ENCODE measurements around the gene CLEC18B. TPM values are rescaled to one million over a fixed set of nuclear protein-coding genes. Genes with fewer than 3 reads are reported as not detected.
A peak's percentile ranks its signal among the peaks of the same experiment; 100 is the strongest.
"Not testable (repeated sequence)": the region's sequence is repeated elsewhere in the genome, so short reads cannot be mapped to it uniquely, and the experiment has no call there.

Gene CLEC18B
- total RNA-seq, 1 donor from 2014 or later = 0.42 TPM

DNA sequence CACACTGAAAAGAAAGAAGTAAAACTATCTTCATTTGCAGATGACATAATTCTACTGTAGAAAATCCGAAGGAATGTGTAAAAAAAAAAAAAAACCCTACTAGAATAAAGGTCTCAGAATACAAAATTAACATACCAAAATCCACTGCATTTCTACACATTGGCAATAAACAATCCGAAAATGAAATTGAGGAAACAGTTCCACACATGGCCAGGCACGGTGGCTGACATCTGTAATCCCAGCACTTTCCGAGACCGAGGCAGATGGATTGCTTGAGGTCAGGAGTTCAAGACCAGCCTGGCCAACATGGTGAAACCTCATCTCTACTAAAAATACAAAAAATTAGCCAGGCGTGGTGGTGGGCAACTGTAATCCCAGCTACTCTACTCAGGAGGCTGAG, 4.5 kb upstream of the CLEC18B start:
- H3K27me3 Mint-ChIP-seq; H3K4me3 Mint-ChIP-seq; H3K36me3 Mint-ChIP-seq (ENCODE audit: low read depth); DNase-seq; H3K27ac Mint-ChIP-seq; H3K4me1 Mint-ChIP-seq; H3K9me3 Mint-ChIP-seq; intact Hi-C loops (cut with micrococcal nuclease): not testable (repeated sequence)

DNA sequence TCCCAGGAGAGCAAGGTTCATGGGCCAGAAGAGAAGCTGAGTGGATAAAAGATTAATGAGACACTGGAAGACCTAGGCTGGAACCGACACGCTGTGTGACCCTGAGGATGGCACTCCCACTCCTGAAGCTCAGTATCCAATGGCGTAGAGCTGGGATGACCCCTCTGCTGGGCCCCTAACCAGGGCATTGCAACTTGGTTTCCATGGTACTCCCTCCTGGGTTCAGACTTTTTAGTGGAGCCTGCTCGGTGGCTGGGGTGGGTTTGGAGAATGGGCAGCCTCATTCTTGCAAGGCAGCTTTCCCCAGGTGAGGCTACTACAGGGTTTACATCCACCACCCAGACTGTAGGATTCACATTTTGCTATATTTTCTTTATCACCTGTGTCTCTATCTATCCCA, 2.4 kb upstream of the CLEC18B start:
- H3K9me3 Mint-ChIP-seq; H3K4me3 Mint-ChIP-seq; DNase-seq; H3K27me3 Mint-ChIP-seq; H3K27ac Mint-ChIP-seq; H3K4me1 Mint-ChIP-seq; intact Hi-C loops (cut with micrococcal nuclease); H3K36me3 Mint-ChIP-seq (ENCODE audit: low read depth): not testable (repeated sequence)

DNA sequence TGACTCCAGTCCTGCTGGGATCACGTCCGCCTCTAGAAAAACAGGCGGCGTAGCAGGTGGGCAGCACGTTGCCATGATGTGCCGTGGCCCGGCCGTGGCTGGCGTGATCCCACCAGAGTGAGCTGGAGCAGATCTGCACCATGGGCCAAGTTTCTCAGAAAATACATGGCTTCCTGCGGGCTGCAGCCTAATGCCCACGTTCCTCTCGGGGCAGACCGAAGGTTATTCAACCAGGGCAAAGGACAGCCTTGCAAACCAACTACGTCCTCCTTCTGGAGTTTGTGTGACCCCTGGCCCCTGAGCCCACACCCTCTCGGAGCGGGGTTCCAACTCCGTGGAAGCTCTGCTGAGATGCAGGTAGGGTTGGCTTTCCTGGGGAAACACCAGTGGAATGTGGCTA, 808 bp upstream of the CLEC18B start:
- DNase-seq; H3K27me3 Mint-ChIP-seq; H3K9me3 Mint-ChIP-seq; H3K27ac Mint-ChIP-seq; H3K4me3 Mint-ChIP-seq; intact Hi-C loops (cut with micrococcal nuclease); H3K36me3 Mint-ChIP-seq (ENCODE audit: low read depth); H3K4me1 Mint-ChIP-seq: not testable (repeated sequence)

DNA sequence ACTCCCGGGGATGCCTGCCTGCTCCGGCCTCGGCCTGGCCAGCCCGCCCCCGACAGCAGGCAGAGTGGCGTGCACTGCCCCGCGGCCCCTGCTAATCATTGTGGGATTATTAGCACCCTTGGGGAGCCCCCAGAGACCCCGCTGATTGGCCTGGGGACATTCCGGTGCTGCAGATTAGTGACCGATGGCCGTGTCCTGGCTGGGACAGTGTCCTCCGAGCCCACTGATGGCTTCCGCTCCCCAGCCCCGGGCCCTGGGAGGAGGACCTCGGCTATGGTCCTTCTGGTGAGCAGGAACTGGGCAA, 156 bp upstream of the CLEC18B start:
- H3K4me3 Mint-ChIP-seq; H3K9me3 Mint-ChIP-seq; intact Hi-C loops (cut with micrococcal nuclease); DNase-seq; H3K27ac Mint-ChIP-seq; H3K36me3 Mint-ChIP-seq (ENCODE audit: low read depth); H3K27me3 Mint-ChIP-seq; H3K4me1 Mint-ChIP-seq: not testable (repeated sequence)

DNA sequence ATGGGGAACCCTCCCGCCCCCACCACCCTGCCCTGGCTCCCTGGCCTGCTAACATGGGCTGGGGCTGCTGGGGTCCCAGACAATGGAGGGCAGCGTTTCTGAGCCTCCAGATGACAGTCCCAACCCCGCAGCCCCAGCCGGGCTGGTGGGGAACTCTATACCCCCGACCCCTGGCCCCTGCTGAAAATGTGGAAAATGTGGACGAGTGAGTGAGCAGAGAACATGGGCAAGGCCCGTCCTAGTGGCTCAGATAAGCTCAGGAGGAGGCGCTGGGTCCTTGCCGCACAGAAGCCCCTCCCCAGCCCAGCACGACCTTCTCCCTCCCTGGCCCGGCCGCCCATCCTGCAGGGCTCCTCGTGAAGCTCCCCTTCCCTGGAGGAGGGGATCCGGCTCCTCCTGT, 1.5 kb downstream of the CLEC18B start:
- H3K4me1 Mint-ChIP-seq; intact Hi-C loops (cut with micrococcal nuclease); DNase-seq; H3K36me3 Mint-ChIP-seq (ENCODE audit: low read depth); H3K4me3 Mint-ChIP-seq; H3K27me3 Mint-ChIP-seq; H3K27ac Mint-ChIP-seq; H3K9me3 Mint-ChIP-seq: not testable (repeated sequence)

DNA sequence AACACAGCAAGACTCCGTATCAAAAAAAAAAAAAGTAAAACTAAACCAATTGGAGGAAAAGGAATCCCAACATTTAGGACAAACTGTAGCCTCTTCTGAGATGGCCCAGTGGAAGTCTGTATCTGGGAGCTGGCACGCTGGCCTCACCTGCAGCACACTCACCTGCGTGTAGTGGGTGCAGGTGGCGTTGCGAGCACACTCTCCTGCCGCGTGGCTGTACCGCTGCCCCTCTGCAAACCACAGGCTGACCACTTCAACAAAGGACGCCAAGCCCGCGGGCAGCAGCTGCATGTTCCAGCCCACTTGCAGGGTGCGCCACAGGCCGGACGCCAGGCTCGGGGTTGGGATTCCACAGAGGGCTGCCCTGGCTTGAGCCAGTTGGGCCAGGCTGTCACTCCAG, 3.4 kb downstream of the CLEC18B start:
- H3K9me3 Mint-ChIP-seq; H3K4me3 Mint-ChIP-seq; DNase-seq; H3K27ac Mint-ChIP-seq; H3K27me3 Mint-ChIP-seq; H3K4me1 Mint-ChIP-seq; intact Hi-C loops (cut with micrococcal nuclease); H3K36me3 Mint-ChIP-seq (ENCODE audit: low read depth): not testable (repeated sequence)

DNA sequence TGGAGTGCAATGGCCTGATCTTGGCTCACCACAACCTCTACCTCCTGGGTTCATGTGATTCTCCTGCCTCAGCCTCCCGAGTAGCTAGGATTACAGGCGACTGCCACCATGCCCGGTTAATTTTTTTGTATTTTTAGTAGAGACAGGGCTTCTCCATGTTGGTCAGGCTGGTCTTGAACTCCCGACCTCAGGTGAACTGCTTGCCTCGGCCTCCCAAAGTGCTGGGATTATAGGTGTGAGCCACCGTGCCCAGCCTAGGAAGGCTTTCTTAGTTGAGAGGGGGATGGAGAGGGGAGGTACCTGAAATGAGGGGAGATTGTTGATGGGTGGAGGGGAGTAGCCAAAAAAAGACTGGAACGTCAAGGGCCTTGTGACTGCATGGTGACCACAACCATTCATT, 7.4 kb downstream of the CLEC18B start:
- H3K27me3 Mint-ChIP-seq; H3K27ac Mint-ChIP-seq; H3K36me3 Mint-ChIP-seq (ENCODE audit: low read depth); DNase-seq; intact Hi-C loops (cut with micrococcal nuclease); H3K4me3 Mint-ChIP-seq; H3K9me3 Mint-ChIP-seq; H3K4me1 Mint-ChIP-seq: not testable (repeated sequence)

DNA sequence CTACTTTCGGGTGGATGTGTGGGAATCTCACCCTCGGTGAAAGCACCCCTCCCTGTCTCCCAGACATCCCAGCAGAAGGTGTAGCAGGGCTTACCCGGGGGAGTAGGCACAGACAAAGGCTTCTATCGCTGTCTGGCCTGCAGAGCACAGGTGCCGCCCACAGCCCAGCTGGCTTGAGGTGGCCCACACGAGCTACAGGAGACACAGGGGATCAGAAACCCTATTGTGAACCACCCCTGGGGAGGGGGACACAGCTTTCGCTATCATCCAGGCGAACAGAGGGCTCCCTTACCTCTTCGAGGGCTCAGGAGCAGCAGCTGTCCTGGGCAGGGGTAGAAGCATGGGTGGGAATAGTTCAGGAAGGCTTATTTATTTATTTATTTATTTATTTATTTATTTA, 7.8 kb downstream of the CLEC18B start:
- H3K4me3 Mint-ChIP-seq; H3K36me3 Mint-ChIP-seq (ENCODE audit: low read depth); DNase-seq; H3K27ac Mint-ChIP-seq; H3K9me3 Mint-ChIP-seq; H3K4me1 Mint-ChIP-seq; H3K27me3 Mint-ChIP-seq; intact Hi-C loops (cut with micrococcal nuclease): not testable (repeated sequence)

DNA sequence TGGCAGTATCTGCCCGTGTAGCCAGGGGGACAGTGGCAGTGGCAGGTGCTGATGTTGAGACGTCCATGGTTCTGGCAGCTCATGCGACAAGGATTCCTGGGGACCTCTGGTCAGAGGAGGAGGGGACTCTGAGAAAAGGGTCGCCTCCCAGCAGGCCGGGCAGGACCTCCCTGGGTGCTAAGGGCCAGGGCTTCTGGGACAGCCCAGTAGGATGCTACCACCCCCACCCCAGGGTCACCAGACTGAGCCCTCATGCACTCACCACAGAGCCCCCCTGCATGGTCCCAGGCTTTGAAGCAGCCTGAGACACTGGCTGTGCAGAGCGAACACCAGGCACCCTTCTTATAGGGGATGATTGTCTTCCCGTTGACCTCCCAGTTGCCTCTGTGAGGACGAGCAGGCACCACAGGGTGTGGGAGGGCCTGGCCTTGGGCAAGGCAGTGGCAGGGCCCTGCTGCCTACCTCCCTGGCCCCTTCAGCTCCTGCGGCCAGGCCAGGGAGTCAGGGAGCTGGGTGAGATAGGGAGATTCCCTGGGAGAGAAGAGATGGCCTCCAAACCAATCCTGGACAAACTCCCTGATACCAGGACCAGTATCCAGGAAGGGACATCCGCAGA, 8.4 kb downstream of the CLEC18B start:
- intact Hi-C loops (cut with micrococcal nuclease); H3K9me3 Mint-ChIP-seq; H3K27ac Mint-ChIP-seq; H3K4me1 Mint-ChIP-seq; H3K4me3 Mint-ChIP-seq; H3K36me3 Mint-ChIP-seq (ENCODE audit: low read depth); H3K27me3 Mint-ChIP-seq; DNase-seq: not testable (repeated sequence)

DNA sequence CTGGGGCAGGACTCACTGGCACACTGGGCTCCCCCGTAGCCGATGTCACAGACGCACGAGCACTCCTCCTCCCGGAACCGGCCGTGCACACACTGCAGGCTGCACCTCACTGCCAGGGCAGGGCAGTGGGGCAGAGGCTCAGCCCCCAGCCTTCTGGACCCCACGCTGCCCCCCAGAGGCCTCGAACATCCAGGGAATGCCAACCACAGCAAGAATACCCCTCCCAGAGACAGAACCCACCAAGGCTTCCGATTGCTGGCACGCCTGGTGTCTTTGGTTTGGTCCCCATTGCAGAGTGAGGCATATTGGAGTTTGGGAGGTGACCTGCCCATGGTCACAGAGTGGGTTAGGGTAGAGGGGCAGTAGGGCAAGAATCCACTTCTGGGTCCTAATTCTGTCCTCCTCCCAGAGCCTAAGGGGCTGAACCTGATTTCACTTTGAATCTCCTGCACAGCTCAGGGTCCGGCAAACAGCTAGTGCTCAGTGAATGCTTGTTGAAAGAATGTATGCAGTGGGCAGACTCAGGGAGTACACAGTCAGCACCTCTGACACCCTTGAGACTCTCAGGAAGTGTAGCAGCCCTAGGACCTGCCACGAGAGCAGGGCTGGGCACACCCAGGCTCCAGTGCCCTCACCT, 9.0 kb downstream of the CLEC18B start:
- intact Hi-C loops (cut with micrococcal nuclease); H3K36me3 Mint-ChIP-seq (ENCODE audit: low read depth); H3K27me3 Mint-ChIP-seq; H3K27ac Mint-ChIP-seq; DNase-seq; H3K4me3 Mint-ChIP-seq; H3K9me3 Mint-ChIP-seq; H3K4me1 Mint-ChIP-seq: not testable (repeated sequence)

DNA sequence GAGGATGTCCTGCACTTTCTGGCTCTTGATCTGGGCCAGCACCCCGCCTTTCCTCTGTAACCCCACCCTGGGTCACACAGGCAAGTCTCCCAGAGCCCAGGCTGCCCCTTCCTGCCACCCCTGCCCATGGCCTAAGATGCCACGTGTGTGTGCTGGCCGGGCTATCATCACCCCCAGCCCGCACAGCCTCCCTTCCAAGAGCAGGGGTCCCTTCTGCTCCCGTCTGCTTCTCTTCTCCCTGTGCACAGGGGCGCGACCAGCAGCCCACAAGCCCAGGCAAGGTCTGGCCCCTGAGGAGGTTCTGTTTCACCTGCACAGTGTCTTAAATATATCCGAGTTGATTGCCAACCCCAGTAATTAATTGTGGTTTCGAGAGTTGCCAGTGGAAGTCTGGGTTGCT, 10.3 kb downstream of the CLEC18B start:
- intact Hi-C loops (cut with micrococcal nuclease); H3K36me3 Mint-ChIP-seq (ENCODE audit: low read depth); H3K4me3 Mint-ChIP-seq; H3K27ac Mint-ChIP-seq; DNase-seq; H3K4me1 Mint-ChIP-seq; H3K27me3 Mint-ChIP-seq; H3K9me3 Mint-ChIP-seq: not testable (repeated sequence)

DNA sequence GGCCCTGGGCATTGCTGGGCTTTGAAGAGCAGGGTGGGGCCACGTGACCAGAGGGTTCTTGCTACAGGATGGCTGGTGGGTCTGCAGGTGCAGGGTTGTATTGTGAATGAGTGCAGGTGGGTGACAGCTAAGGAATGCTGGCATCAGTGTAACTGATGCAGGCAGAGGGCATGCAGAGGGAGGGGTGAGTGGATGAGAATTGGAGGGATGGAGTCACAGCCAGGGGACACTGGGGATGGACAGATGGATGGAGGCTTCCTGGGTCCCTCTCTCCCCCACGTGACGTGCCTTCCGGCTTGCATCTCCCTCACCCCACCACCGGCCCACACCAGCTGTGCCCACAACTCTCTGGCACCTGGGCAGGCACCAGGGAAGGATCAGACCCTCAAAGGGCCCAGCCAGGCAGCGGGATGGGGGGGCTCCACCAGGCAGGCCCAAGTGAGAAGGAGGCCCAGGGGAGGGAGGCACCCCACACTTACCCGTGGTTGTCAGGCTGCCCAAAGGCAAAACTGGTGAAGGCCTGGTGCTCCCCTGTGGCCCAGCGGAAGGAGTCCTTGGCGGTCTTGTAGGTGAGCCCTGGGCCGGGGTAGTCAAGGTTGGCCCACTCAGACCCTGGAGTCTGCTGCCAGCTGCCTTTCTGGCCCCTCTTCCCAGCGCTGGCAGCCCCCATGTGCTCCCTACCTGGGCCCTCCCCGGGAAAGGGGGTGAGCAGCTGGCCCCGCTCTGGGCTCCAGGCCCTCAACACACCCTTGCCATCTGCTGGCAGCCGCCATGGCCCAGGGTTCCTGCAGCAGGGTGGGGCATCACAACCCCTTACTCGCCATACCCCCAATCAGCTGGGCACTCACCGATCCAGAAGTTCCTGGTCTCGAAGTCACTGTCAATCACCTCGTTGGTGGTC, 11.0 kb downstream of the CLEC18B start:
- H3K4me1 Mint-ChIP-seq, H3K9me3 Mint-ChIP-seq: not testable (repeated sequence)

DNA sequence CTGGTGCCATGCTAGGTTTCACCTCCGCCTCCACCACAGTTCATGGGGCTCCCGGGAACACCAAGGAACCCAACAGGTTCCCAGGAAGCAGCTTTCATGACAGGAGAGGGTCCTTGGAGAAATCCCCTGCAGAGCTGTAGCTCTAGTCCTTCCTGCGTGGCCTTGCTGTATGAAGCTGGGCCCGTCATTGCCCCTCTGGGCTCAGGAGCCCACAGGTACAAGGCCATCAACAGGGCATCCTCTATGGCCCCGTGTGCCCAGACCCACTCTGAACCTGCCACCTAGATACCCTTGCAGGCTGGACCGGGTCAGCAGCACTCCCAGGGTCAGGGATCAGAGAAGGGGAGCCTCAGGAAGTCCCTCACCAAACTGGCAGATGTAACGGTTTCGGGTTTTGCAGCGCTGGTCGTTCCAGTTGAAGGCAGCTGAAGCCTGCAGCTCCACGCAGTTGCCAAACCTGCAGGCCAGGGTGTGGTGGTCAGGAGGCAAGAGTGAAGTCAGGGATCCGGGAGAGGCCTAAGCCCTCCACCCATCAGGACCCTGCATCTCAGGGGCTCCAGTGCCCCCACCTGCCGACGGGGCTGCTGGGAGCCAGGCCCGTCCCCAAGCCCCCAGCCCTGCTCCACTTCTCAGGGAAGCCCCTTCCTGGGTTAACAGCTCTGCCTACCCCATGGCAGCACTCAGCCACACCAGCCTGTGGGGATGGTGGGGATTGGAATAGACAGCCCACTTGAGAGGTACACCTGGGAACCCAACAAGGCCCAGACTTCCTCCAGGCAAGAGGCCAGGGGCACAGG, 11.9 kb downstream of the CLEC18B start:
- H3K36me3 Mint-ChIP-seq (ENCODE audit: low read depth); H3K9me3 Mint-ChIP-seq; intact Hi-C loops (cut with micrococcal nuclease); H3K27me3 Mint-ChIP-seq; DNase-seq; H3K4me3 Mint-ChIP-seq; H3K4me1 Mint-ChIP-seq; H3K27ac Mint-ChIP-seq: not testable (repeated sequence)

More for the DNA sequence above, 11.0 kb downstream of the CLEC18B start:
- H3K27ac Mint-ChIP-seq; H3K27me3 Mint-ChIP-seq; intact Hi-C loops (cut with micrococcal nuclease); H3K36me3 Mint-ChIP-seq (ENCODE audit: low read depth); DNase-seq; H3K4me3 Mint-ChIP-seq: not testable (repeated sequence)

DNA sequence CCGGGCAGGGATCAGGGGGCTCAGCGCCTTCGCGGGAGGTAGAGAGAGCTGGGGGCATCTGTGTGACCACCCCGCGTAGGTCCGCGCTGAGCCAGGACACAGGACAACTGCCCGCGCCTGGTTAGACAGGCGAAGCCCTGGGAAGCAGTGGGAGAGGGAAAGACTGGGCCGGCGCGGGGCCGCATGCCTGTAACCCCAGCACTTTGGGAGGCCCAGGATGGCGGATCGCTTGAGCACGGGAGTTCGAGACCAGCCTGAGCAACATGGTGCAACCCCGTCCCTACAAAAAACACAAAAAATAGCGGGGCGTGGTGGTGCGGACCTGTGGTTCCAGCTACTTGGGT, 13.9 kb downstream of the CLEC18B start:
- H3K27me3 Mint-ChIP-seq; intact Hi-C loops (cut with micrococcal nuclease); H3K4me1 Mint-ChIP-seq; H3K27ac Mint-ChIP-seq; H3K36me3 Mint-ChIP-seq (ENCODE audit: low read depth); H3K9me3 Mint-ChIP-seq; H3K4me3 Mint-ChIP-seq: not testable (repeated sequence)
- peak; percentile 52 for DNase-seq
